Raji (cell line): ENCODE measurements around the gene FRS3.
A peak's percentile ranks its signal among the peaks of the same experiment; 100 is the strongest.

ENCODE experiments used
- POLR2A ChIP-seq: IDR thresholded peaks from 2 replicates; pipeline ENCODE4 v1.6.1; 2011; ENCODE audit warnings: low read depth, low read length, control low read depth; ENCODE audit not compliant: insufficient read depth

Gene FRS3

DNA sequence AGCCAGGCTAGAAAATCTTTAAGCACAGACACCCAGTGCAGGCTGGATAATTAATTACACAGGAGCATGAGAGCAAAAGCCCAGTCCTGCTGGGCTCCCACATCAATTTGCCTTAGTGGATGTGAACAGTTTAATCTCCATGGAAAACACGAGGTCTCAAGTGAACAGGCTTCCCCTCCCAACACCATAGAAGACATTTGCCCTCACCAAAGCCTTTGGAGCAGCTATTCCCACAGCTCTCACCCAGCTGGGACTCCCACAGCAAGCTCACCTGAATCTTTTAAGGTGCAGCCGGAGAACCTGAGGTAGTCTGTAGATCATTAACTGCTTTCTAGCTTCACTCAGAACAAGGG, 19.8 kb upstream of the FRS3 start:
- TF ChIP-seq POLR2A, result no peak

DNA sequence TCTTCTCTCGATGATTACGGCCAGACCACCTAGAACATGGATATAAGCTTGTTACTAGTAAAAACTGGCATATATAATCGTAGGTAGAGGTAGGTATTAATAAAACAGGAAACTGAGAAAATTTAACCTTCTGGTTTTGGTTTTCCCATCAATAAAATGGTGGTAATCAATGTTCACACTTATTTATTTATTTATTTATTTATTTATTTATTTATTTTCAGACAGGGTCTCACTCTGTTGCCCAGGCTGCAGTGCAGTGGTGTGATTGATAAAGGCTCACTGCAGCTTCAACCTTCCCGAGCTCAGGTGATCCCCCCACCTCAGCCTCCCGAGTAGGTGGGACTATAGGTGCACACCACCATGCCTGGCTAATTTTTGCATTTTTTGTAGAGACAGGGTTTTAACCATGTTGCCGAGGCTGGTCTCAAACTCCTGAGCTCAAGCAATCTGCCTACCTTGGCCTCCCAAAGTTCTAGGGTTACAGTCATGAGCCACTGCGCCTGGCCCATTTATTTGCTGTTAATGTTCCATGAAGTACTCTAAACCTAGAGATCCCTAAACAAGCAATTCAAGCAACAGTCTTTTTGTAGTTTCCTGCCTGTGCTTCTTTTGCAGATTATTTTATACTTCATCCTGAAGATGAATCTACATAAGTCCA, 19.3 kb upstream of the FRS3 start:
- no peak for TF ChIP-seq POLR2A

DNA sequence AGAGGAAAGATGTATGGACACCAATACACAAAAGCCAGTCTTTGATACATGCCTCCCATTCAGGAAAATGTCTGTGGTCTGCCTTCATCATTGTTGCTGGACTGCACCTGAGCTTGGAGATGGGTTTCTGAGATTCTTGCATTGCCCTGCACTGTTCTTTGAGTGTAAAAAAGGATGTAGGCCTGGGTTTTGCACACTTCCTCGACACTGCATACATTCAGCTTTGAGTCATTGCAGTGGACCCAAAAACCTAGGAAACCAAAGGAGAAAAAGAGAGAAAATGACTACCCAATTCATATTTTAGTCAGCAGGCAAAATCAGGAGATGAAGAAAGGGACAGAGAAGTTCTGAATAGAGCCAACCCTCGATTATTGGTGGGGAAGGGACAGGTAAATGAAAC, 16.8 kb upstream of the FRS3 start:
- no peak for TF ChIP-seq POLR2A

DNA sequence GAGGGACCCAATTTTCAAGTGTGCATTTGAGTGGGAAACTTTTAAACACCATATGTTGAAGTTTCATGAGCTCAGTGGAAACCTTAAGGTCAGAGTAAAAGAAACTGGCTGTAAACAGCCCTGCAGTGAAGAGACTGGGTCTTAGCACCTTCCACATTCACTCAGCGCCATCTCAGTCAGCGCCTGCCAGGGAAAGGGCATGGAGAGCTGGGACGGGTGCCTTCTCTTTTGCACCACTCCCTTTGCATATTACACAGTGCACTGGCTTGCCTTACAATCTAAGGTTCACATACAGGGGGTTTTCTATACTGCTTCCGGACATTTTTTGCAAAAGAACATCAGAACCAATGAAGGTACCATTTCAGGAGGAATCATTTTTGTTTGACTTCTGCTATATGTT, 12.3 kb upstream of the FRS3 start:
- no peak for TF ChIP-seq POLR2A

DNA sequence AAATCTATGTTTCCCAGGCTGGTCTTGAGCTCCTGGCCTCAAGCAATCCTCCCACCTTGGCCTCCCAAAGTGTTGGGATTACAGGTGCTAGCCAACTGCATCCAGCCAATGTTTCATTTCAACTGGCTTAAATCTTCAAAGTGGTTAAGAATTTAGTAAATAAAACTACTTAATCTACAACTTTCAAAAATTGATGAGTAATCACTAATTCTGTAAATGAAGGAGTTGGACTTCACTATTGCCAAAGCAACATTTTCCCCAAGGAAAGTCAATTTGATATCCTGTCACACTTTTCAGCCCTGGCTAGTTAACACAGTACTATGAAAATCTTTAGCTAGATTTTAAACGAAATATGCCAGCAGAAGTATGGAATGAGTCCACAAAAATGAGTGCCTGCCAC, 11.6 kb upstream of the FRS3 start:
- TF ChIP-seq POLR2A, result no peak

DNA sequence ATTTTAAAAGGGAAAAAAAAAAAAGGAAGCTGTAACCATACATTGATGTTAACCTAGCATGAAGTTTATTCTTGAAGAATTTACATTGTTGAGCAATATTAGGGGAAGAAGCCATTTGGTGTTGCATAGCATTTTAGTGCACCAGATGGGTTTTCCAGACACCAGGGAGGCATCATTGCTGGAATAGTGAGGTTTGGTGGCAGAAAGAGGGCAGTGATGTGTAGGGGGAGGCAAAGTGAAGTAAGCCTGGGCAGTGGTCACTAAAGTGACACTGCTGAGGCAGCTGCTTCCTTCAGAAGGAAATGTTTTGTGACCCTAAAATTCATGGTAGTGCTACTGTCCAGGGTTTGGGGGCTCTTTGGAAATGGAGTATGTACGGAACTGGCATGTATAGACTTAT, 10.3 kb upstream of the FRS3 start:
- TF ChIP-seq POLR2A, result no peak

DNA sequence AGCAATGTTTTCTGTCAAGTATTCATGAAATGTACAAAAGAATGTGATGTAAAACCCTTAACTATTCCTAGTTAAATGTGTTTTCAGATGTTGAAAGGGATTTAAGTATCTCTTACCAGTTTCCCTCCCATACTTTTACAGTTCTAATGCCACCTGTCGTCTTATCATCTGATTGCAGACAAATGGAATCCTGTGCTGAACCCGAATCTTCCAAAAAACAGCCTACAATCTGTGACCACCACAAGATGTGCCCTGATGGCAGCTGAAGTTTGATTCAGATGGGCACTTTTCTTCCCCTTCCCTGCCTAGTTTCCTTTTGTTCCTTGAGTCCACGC, 9.7 kb upstream of the FRS3 start:
- TF ChIP-seq POLR2A, result no peak

DNA sequence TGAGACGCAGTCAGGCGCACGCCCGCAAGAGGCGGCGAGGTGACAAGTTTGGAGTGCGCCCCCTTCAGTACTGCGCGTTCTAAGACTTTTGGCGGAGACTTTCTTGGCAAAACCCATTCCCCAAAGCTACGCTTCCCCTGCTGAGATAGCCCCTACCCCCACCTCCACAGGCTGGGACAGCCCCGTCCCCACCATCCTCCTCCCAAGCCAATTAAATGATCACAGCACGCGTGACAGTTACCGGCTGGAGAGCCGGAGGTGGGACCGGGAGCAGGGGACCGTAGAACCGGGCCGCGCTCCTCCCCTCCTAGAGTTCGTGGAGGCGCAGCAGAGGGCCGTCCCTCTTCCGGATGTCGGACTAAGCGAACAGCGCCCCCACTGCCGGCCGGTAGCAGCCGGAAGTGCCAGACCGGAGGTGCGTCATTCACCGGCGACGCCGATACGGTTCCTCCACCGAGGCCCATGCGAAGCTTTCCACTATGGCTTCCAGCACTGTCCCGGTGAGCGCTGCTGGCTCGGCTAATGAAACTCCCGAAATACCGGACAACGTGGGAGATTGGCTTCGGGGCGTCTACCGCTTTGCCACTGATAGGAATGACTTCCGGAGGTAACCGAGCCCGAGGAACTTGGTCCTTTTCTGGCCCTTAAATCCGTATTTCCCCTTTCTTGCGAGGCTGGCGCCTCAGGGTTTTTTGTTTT, 7.7 kb upstream of the FRS3 start, which contains the start of gene TOMM6:
Gene TOMM6 (plus strand): TSS at position 476 of the 699 bp plus-strand sequence. CDS start 4 bp downstream, at position 480.
- TF ChIP-seq POLR2A, result peak; percentile 93

DNA sequence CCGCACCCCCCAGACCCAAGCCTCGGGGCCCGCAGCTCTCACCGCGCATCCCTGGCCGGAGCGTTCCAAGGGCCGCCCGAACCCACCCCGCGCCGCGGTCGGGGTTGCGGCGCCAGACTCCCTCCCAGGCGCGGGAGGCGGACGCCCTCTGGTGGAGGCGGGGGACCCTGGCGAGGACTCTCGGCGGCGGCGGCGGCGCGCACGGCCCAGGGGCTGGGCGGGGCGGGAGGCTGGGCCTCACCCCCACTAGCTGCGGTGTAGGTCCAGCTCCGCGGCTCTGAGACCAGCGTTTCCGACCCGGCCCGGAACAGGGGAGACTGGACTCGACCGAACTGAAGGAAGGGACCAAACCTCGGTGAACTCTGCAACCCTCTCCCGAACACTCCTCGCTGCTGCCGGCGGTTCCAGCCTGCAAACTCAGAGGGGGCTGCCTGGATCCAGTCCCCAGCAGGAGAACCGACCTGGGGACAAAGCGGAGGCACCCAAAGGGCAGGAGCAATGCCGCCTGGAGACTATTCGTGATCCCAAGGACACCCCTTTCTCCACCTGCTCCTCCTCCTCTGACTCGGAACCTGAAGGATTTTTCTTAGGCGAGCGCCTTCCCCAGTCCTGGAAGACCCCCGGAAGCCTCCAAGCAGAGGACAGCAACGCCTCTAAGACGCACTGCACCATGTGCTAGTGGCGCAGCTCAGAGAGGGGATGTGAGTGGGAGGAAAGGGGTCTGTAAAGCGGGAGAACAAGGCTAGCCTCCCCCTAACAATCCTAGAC, 6.9 kb upstream of the FRS3 start:
- TF ChIP-seq POLR2A, result no peak

DNA sequence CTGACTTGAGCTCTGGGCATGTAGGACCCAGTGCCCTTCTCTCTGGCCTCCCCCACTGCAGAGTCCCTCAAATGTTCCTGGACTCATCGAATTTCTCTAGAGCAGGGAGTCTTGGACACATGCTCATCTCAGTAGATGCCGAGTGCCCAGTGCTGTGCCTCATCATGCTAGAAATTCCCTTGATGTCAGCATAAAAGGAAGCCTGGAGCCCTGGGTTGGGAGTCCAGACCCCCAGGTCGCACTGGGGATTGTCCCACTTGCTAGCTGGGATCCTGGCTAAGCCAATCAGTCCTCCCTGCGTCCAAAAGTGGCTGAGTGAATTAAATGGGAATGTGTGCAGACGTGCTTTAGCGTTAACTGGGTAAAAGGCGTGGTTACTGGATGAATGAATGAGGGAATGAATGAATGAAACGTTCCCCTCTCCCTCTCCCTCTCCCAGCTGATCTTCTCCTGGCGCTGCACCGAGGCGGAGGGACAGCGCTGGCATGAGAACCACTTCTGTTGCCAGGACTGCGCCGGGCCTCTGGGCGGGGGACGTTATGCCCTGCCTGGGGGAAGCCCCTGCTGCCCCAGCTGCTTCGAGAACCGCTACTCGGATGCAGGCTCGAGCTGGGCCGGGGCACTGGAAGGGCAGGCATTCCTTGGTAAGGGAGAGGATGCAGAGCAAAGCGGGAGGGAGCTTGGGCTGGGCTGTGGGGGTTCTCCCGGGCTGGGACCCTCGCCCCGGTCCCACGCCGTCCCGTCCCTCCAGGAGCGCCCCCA, 6.2 kb upstream of the FRS3 start:
- no peak for TF ChIP-seq POLR2A

DNA sequence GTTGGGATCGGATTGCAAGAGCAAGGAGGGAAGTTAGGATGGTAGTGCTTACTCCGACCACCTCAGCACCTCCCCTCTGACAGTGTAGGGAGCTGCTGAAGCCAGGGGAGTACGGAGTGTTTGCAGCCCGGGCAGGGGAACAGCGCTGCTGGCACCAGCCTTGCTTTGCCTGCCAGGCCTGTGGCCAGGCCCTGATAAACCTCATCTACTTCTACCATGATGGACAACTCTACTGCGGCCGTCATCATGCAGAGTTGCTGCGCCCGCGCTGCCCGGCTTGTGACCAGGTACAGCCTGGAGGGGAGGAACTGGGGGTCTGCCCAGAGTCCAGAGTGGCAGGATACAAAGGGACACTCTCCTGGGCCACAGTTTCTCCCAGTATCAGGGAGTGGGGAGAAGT, 5.6 kb upstream of the FRS3 start:
- TF ChIP-seq POLR2A, result no peak

DNA sequence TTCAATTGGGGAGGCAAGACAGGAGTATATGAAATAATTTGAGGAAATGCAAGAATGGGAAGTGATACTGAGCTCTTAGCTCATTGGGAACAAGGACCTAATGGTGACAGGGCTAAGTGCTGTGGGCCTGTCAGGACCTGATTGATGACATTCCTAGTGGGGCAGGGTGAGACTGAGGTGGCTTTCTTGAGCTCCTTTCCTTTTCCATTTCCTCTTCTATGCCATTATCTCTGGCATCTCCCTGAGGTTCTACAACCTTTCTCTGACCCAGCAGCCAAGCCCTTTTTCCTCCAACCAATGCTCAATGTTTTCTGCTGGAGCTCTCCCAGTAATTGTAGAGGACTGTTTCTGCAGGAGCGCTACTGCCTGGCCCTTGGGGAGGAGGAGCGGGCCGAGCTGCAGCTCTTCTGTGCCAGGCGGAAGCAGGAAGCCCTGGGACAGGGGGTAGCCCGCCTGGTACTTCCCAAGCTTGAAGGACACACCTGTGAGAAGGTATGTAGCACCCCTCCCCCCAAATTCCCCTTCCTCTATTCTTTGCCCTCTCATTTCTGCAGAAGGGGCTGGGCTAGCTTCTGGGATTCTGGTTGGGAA, 5.0 kb upstream of the FRS3 start:
- TF ChIP-seq POLR2A, result no peak

DNA sequence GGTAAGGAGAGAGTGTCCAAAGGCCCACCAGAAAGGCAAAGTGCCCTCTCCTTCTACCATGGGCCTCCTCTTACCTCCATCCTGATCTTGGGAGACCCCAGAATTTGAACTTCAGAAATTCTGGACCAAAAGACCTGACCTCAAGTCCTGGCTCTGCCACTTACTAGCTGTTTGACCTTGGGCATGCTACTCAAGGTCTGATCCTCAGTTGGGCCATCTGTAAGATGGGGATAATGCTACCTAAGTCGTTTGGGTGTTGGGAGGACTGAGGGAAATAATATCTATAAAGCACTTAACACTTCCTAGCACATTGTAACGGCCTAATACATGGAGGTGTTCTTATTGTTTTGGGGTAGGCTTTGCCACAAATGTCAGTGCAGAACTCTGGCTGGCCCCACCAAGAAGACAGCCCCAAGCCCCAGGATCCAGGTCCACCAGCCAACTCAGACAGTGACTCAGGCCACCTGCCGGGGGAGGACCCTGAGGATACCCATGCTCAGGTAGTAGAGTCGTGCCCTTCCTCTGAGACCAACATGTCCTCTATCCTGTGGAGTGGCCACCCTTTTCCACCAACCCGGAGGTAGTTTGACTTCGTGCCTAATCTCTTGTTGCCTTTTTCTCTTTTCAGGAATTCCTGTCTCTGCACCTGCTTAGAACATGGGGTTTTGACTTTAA, 3.5 kb upstream of the FRS3 start:
- TF ChIP-seq POLR2A, result no peak

DNA sequence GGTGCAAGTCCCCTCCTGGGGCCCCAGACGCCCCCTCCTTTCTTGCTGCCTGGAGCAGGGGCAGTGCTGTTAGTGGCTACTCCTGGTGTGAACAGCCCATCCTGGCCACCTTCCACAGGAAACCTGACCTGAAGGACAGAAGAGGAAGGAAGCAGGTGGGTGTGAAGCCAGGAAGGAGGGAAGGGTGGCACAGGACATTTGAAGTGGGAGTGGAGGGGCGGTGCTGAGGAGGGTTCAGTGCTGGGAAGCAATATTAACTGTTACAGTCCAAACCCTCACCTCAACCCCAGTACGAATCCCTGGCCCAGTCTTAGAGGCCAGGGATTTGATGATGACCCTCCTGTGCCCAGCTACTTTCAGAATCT, 1.6 kb upstream of the FRS3 start:
- TF ChIP-seq POLR2A, result no peak
